AG09309 (cell line): ENCODE data around the gene COPS6.
A peak's percentile ranks its signal among the peaks of the same experiment; 100 is the strongest.

Experiments
- DNase-seq: peaks from one replicate; pipeline ENCODE4 v3.0.0-alpha.2; 2010; ENCODE audit warnings: low read depth
- H3K4me3 ChIP-seq: 2 replicates; pipeline ENCODE4 v1.5.1; 2011; ENCODE audit warnings: mild to moderate bottlenecking, low read depth, low read length, moderate library complexity; ENCODE audit not compliant: control insufficient read depth
- TF ChIP-seq, protein P1 (sequence below): IDR thresholded peaks from 2 replicates; pipeline ENCODE4 v1.5.1; 2011; ENCODE audit warnings: mild to moderate bottlenecking, low read depth, low read length, inconsistent platforms; ENCODE audit not compliant: insufficient read depth, control insufficient read depth; ENCODE audit errors: missing control alignments

Gene COPS6

DNA sequence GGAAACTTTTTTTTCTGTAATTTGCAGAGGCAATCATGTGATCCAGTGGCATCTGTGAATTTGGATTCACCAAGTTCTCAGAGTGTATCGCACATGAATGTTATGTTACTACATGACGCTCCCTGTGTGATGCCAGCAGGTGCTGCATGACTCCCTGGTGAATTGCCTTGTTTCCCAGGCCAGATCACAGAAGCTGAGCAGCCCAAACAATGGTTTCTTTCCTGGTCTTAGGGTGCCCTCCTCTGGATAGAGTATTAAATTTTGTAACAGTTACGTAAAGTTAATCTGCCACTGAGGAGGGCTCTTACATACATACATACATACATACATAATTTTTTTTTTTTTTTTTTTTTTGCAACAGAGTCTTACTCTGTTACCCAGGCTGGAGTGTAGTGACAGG lies 35.6 kb upstream of the COPS6 start:
- TF ChIP-seq, protein P1, sequence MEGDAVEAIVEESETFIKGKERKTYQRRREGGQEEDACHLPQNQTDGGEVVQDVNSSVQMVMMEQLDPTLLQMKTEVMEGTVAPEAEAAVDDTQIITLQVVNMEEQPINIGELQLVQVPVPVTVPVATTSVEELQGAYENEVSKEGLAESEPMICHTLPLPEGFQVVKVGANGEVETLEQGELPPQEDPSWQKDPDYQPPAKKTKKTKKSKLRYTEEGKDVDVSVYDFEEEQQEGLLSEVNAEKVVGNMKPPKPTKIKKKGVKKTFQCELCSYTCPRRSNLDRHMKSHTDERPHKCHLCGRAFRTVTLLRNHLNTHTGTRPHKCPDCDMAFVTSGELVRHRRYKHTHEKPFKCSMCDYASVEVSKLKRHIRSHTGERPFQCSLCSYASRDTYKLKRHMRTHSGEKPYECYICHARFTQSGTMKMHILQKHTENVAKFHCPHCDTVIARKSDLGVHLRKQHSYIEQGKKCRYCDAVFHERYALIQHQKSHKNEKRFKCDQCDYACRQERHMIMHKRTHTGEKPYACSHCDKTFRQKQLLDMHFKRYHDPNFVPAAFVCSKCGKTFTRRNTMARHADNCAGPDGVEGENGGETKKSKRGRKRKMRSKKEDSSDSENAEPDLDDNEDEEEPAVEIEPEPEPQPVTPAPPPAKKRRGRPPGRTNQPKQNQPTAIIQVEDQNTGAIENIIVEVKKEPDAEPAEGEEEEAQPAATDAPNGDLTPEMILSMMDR = peak; percentile 27
- no peak overlapping the region for H3K4me3 ChIP-seq
- DNase-seq = no peak

- DNase-seq = no peak
- no peak overlapping the region for H3K4me3 ChIP-seq
- TF ChIP-seq, protein P1 = no peak
These were observed 31.8 kb upstream of the COPS6 start for GRCh38 chr7:100057006-100057405.

DNA sequence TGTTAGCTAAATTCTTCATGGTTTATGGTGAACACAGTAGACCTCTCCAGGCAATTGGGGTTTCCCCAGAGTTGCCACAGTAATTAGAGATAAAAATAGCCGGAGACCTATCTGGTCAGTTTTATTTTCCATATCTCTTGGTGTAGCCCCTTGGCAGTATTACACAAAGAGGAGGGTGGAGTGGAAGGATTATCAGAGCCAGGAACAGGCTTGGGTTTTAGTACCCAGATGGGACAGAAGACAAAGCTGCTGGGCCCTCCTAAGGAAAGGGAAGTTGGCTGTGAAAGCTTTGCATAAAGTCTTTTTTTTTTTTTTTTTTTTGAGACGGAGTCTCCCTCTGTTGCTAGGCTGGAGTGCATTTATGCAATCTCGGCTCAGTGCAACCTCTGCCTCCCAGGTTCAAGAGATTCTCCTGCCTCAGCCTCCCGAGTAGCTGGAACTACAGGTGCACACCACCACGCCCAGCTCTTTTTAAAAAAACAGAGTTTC lies 29.5 kb upstream of the COPS6 start:
- no peak overlapping the region for H3K4me3 ChIP-seq
- DNase-seq = no peak
- TF ChIP-seq, protein P1 = no peak

DNA sequence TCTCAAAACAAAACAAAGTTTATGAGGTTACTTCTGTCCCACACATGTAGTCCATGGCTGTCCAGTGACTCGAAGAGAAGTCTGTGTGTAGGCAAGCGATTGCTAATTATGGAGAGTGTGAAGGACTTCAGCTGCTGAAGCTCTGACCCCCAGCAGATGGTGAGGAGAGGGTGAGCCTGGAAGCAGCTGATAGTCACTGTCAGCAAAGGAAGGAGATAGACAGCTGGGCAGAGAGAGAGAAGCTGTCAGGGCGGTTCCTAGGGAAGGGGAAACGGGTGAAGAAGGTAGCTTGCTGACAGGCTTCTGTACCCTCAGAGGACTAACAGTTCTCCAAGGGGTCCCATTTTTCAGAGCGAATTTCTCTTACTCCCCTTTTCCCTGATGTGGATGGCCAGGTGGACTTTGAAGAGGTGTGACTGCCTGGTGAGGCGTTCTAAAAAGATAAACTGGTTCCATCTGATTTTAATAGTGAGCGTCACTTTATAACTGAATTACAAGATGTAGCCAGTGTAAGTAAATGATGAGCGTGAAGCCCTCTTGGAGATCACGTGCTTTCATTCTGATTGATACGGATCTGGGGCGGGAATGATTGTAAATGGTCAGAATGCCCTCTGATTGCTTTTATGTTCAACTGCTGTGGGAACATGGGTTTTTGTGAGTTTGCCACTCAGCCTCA lies 27.1 kb upstream of the COPS6 start:
- H3K4me3 ChIP-seq = no peak overlapping the region
- no peak for DNase-seq
- TF ChIP-seq, protein P1 = no peak

GRCh38 chr7:100063376-100063775 lies 25.4 kb upstream of the COPS6 start:
- no peak for DNase-seq
- H3K4me3 ChIP-seq = no peak overlapping the region
- TF ChIP-seq, protein P1 = no peak

DNA sequence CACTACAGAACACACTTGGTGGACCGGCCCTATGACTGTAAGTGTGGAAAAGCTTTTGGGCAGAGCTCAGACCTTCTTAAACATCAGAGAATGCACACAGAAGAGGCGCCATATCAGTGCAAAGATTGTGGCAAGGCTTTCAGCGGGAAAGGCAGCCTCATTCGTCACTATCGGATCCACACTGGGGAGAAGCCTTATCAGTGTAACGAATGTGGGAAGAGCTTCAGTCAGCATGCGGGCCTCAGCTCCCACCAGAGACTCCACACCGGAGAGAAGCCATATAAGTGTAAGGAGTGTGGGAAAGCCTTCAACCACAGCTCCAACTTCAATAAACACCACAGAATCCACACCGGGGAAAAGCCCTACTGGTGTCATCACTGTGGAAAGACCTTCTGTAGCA lies 24.6 kb upstream of the COPS6 start:
- H3K4me3 ChIP-seq = no peak overlapping the region
- TF ChIP-seq, protein P1 = no peak
- no peak for DNase-seq
